HepG2 (cell line): ENCODE measurements around the gene AGBL3. TPM values are rescaled to one million over a fixed set of nuclear protein-coding genes. Genes with fewer than 3 reads are reported as not detected.

ENCODE experiments used
- ATAC-seq: fragments of 200-7000 bp; cut with Tn5 transposase; 3 replicates; pipeline ENCODE4 v1.9.1; 2020; ENCODE audit warnings: mild to moderate bottlenecking, moderate library complexity
- BruUV-seq: library from RNA; stranded (reverse); fragments of 400-500 nt; replicated peaks from 2 replicates; lab custom pipeline; 2021; lab: Mats Ljungman, UMichigan
- CTCF ChIA-PET: fragments of 300-600 bp; formaldehyde crosslinking; extraction: SDS; loops from one replicate; lab custom pipeline; 2021; ENCODE audit warnings: low total read pairs, inconsistent platforms, low intra/inter-chr PET ratio; lab: Yijun Ruan, JAX
- POLR2A ChIA-PET: fragments of 350-600 bp; sonication (Branson Sonifier 250); formaldehyde crosslinking; loops from one replicate; lab custom pipeline; 2020; ENCODE audit warnings: antibody characterized with exemption, inconsistent platforms; lab: Yijun Ruan, JAX
- DNase-seq: peaks from one replicate; pipeline ENCODE4 v3.0.0-alpha.2; 2015; ENCODE audit warnings: low spot score
- FAIRE-seq: peaks from 3 replicates; lab custom pipeline; 2011; peaks lifted over from hg19 to GRCh38; lab: Jason Lieb, UNC
- H2AFZ ChIP-seq: one replicate; pipeline ENCODE4 v1.6.1; 2011; ENCODE audit warnings: low read length, inconsistent platforms
- H3K27ac ChIP-seq: fragments of 300-600 bp; 3 replicates; pipeline ENCODE4 v1.8.0; 2011; ENCODE audit warnings: mixed run types, mild to moderate bottlenecking, mixed read lengths, low read length, inconsistent platforms; ENCODE audit not compliant: insufficient read depth; ENCODE audit errors: extremely low read length
- H3K27me3 ChIP-seq, 2 experiments: fragments of 200-600 bp in 1 of 2; 2 replicates in 1 of 2; 3 replicates in 1 of 2; pipeline versions ENCODE4 v1.6.0 to v1.8.0; 2011; ENCODE audit warnings: low read length in 2 of 2, mild to moderate bottlenecking in 2 of 2, moderate library complexity in 2 of 2, inconsistent platforms in 1 of 2; ENCODE audit not compliant: insufficient read depth in 2 of 2, control insufficient read depth in 1 of 2
- H3K36me3 ChIP-seq, 2 experiments: fragments of 200-600 bp in 1 of 2; replicated peaks in 1 of 2; 2 replicates in 1 of 2; 3 replicates in 1 of 2; pipeline versions ENCODE4 v1.5.1 to v1.8.0; 2011; ENCODE audit warnings: low read length in 2 of 2, inconsistent platforms in 1 of 2; ENCODE audit not compliant: insufficient read depth in 2 of 2, control insufficient read depth in 1 of 2
- H3K4me1 ChIP-seq: 2 replicates; pipeline ENCODE4 v1.5.1; 2012; ENCODE audit warnings: low read length, inconsistent platforms; ENCODE audit not compliant: insufficient read depth
- H3K4me2 ChIP-seq: 2 replicates; pipeline ENCODE4 v1.6.0; 2011; ENCODE audit warnings: low read depth, low read length, inconsistent platforms
- H3K4me3 ChIP-seq, 3 experiments: fragments of 200-600 bp in 1 of 3; sonication (generic), shearing (Covaris generic) in 1 of 3; replicated peaks in 1 of 3; 2 replicates each; pipeline ENCODE4 v1.5.1; 2011 to 2016; ENCODE audit warnings: low read length in 3 of 3, inconsistent platforms in 2 of 3, low read depth in 2 of 3, mild to moderate bottlenecking in 2 of 3, control low read depth in 1 of 3, mixed read lengths in 1 of 3; ENCODE audit not compliant: insufficient read depth in 1 of 3
- H3K79me2 ChIP-seq: one replicate; pipeline ENCODE4 v1.6.1; 2011; ENCODE audit warnings: low read length, inconsistent platforms; ENCODE audit not compliant: insufficient read depth
- H3K9ac ChIP-seq: 2 replicates; pipeline ENCODE4 v1.6.0; 2011; ENCODE audit warnings: mild to moderate bottlenecking, low read depth, low read length, inconsistent platforms; ENCODE audit not compliant: insufficient read depth
- H3K9me3 ChIP-seq: 2 replicates; pipeline ENCODE4 v1.5.1; 2012; ENCODE audit warnings: mild to moderate bottlenecking, low read length
- H4K20me1 ChIP-seq: 2 replicates; pipeline ENCODE4 v1.6.0; 2011; ENCODE audit warnings: inconsistent platforms, mild to moderate bottlenecking, low read length, moderate library complexity; ENCODE audit not compliant: insufficient read depth
- AHR ChIP-seq: IDR thresholded peaks from 2 replicates; pipeline ENCODE4 v1.6.1; 2018; ENCODE audit warnings: missing genetic modification reagents, missing compliant biosample characterization
- ATF1 ChIP-seq: IDR thresholded peaks from 2 replicates; pipeline ENCODE4 v1.6.1; 2016; ENCODE audit warnings: mild to moderate bottlenecking, control low read depth
- ATF7-NPFF ChIP-seq: sonication (generic); formaldehyde crosslinking; IDR thresholded peaks from 2 replicates; pipeline ENCODE4 v1.8.1; 2023; ENCODE audit warnings: mild to moderate bottlenecking, low read depth, missing genetic modification reagents, moderate library complexity
- DMTF1 ChIP-seq: sonication (generic); formaldehyde crosslinking; IDR thresholded peaks from 2 replicates; pipeline ENCODE4 v1.4.0; 2020; ENCODE audit warnings: mild to moderate bottlenecking, missing genetic modification reagents
- ETS1 ChIP-seq: sonication (generic); formaldehyde crosslinking; IDR thresholded peaks from 2 replicates; pipeline ENCODE4 v1.4.0; 2020; ENCODE audit warnings: missing genetic modification reagents
- GLI4 ChIP-seq: sonication (generic); formaldehyde crosslinking; IDR thresholded peaks from 2 replicates; pipeline ENCODE4 v1.5.1; 2020; ENCODE audit warnings: missing genetic modification reagents, mild to moderate bottlenecking, moderate library complexity, borderline replicate concordance
- HOXA9 ChIP-seq: sonication (generic); formaldehyde crosslinking; IDR thresholded peaks from 2 replicates; pipeline ENCODE4 v1.8.1; 2022; ENCODE audit warnings: missing genetic modification reagents, mild to moderate bottlenecking, moderate library complexity, borderline replicate concordance
- KAT2B ChIP-seq: fragments of 150-350 bp; IDR thresholded peaks from 2 replicates; pipeline ENCODE4 v1.6.1; 2014; ENCODE audit warnings: low read depth, low read length, borderline replicate concordance
- KDM3A ChIP-seq: IDR thresholded peaks from 2 replicates; pipeline ENCODE4 v1.6.1; 2018; ENCODE audit warnings: low read depth, missing compliant biosample characterization
- NFYC ChIP-seq: IDR thresholded peaks from 2 replicates; pipeline ENCODE4 v1.6.1; 2016; ENCODE audit warnings: missing genetic modification reagents, missing compliant biosample characterization
- TMF1 ChIP-seq: sonication (generic); formaldehyde crosslinking; IDR thresholded peaks from 2 replicates; pipeline ENCODE4 v1.8.1; 2022; ENCODE audit warnings: low read depth, missing genetic modification reagents
- WIZ ChIP-seq: sonication (generic); formaldehyde crosslinking; IDR thresholded peaks from 2 replicates; pipeline ENCODE4 v1.5.1; 2020; ENCODE audit warnings: mild to moderate bottlenecking, missing genetic modification reagents
- ZMAT5 ChIP-seq: sonication (generic); formaldehyde crosslinking; IDR thresholded peaks from 2 replicates; pipeline ENCODE4 v1.5.0; 2020; ENCODE audit warnings: mild to moderate bottlenecking, low read depth, missing genetic modification reagents, borderline replicate concordance
- ZNF101 ChIP-seq: sonication (generic); formaldehyde crosslinking; IDR thresholded peaks from 2 replicates; pipeline ENCODE4 v1.4.0; 2020; ENCODE audit warnings: mild to moderate bottlenecking, low read depth, missing genetic modification reagents, borderline replicate concordance
- ZNF768 ChIP-seq: sonication (generic); formaldehyde crosslinking; IDR thresholded peaks from 2 replicates; pipeline ENCODE4 v1.4.0; 2020; ENCODE audit warnings: missing genetic modification reagents
- ZNF784 ChIP-seq: sonication (generic); formaldehyde crosslinking; IDR thresholded peaks from 2 replicates; pipeline ENCODE4 v1.5.1; 2020; ENCODE audit warnings: missing genetic modification reagents, mild to moderate bottlenecking, borderline replicate concordance
- WGBS: methylation state at CpG from one replicate; pipeline ENCODE4 v1.1.6; 2017; ENCODE audit warnings: low lambda C conversion rate; 5-methylcytosine and 5-hydroxymethylcytosine counted together
- in situ Hi-C: cut with HindIII; loops from 2 replicates; pipeline ENCODE4 v1.10.0; 2017; ENCODE audit warnings: low pct_unique_long_range_greater_than_20kb; ENCODE audit not compliant: extremely low pct_ligation_motif_present
- intact Hi-C: fragments of 100-400 bp; cut with micrococcal nuclease; formaldehyde crosslinking; loops from one replicate; pipeline ENCODE4 v1.10.0; 2022; ENCODE audit not compliant: unreplicated experiment
- polyA plus RNA-seq, 8 experiments: library from polyadenylated mRNA; depleted of rRNA in 3 of 8; stranded (reverse) in 7 of 8; unstranded in 1 of 8; fragments of >200 nt; fragmentation: Illumina TruSeq in 4 of 8; extraction: Trizol in 4 of 8; gene quantifications; 2 replicates each; pipeline versions ENCODE4 v1.2.1 to v1.2.3, GENCODE V29; 2011 to 2016; ENCODE audit warnings: low read depth in 4 of 8, missing spikeins in 1 of 8, mixed read lengths in 1 of 8; ENCODE audit not compliant: insufficient read depth in 1 of 8
- total RNA-seq, 5 experiments: library from RNA; depleted of rRNA; stranded (reverse); fragments of >200 nt; fragmentation: Illumina TruSeq; extraction: Trizol; gene quantifications; 2 replicates each; pipeline ENCODE4 v1.2.3, GENCODE V29; 2016; ENCODE audit warnings: low read depth in 1 of 5
- TF ChIP-seq, protein P1 (sequence below): IDR thresholded peaks from 2 replicates; pipeline ENCODE4 v1.6.1; 2016; ENCODE audit warnings: missing compliant biosample characterization, missing genetic modification reagents, borderline replicate concordance
- TF ChIP-seq, protein P2 (sequence below): sonication (generic); formaldehyde crosslinking; IDR thresholded peaks from 2 replicates; pipeline ENCODE4 v1.5.0; 2020; ENCODE audit warnings: missing genetic modification reagents

The AGBL3 gene
- total and polyA plus RNA-seq, 2 of the 13 experiments (the other 11 are each of a cell fraction or from before 2014, with no cell fraction given), result 2.2 to 7.2 TPM

DNA sequence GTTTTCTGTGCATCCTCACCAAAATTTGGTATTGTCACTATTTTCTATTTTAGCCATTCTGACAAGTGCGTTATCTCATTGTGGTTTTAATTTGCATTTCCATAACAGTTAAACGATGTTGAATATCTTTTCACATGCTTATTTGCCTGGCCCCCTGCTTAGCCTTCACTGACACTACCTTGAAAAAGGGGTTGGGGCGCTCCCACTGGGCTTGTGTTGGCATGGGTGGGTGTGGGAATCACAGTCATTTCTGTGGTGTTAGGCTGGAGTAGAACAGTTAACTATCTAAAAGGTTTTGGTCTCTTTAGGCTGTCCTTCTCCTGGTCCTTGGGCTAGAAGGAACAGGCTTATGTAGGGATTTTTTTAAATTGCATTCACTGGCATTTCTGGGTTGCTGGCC, 89.4 kb downstream of the AGBL3 start (continued):
- TF ChIP-seq, protein P1, sequence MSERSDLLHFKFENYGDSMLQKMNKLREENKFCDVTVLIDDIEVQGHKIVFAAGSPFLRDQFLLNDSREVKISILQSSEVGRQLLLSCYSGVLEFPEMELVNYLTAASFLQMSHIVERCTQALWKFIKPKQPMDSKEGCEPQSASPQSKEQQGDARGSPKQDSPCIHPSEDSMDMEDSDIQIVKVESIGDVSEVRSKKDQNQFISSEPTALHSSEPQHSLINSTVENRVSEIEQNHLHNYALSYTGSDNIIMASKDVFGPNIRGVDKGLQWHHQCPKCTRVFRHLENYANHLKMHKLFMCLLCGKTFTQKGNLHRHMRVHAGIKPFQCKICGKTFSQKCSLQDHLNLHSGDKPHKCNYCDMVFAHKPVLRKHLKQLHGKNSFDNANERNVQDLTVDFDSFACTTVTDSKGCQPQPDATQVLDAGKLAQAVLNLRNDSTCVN (CRISPR knock-in tag), result no peak
- TF ChIP-seq ZNF101 (no peak), ZNF784 (CRISPR knock-in tag) (no peak)
- TF ChIP-seq, all 625 proteins: peak for 0

GRCh38 chr7:135076882-135077281, 90.6 kb downstream of the AGBL3 start:
- H3K36me3 ChIP-seq, result no peaks in the 10 kb centered on the region
- POLR2A ChIA-PET, result no interaction called here
- H3K4me2 ChIP-seq, result no peak overlapping the region
- no TSS peak for BruUV-seq
- DNase-seq, result no peak
- no peak overlapping the region for H3K9ac ChIP-seq
- no peak for FAIRE-seq
- H4K20me1 ChIP-seq, result no peaks in the 10 kb centered on the region
- H2AFZ ChIP-seq, result no peak overlapping the region
- no peak overlapping the region for H3K27ac ChIP-seq
- no peaks in the 10 kb centered on the region; the same call in 1 of the 2 replicates for H3K9me3 ChIP-seq
- CTCF ChIA-PET, result no interaction called here
- H3K27me3 ChIP-seq, result no peaks in the 10 kb centered on the region
- H3K4me3 ChIP-seq, result no peak overlapping the region
- no peak for ATAC-seq
- 81% methylated on average over 4 of the region's 4 CpGs for WGBS
- in situ Hi-C loops, result no loop called here
- intact Hi-C loops, result no loop called here
- H3K79me2 ChIP-seq, result no peaks in the 10 kb centered on the region
- H3K4me1 ChIP-seq, result no peaks in the 10 kb centered on the region
- TF ChIP-seq AHR (CRISPR knock-in tag) (no peak), ETS1 (no peak), WIZ (CRISPR knock-in tag) (no peak), DMTF1 (CRISPR knock-in tag) (no peak), ATF7-NPFF (CRISPR knock-in tag) (no peak), HOXA9 (CRISPR knock-in tag) (no peak), GLI4 (no peak), TMF1 (no peak), KAT2B (no peak), ZMAT5 (no peak), NFYC (CRISPR knock-in tag) (no peak), ATF1 (CRISPR knock-in tag) (no peak), KDM3A (no peak), ZNF768 (no peak)
- TF ChIP-seq, protein P2, sequence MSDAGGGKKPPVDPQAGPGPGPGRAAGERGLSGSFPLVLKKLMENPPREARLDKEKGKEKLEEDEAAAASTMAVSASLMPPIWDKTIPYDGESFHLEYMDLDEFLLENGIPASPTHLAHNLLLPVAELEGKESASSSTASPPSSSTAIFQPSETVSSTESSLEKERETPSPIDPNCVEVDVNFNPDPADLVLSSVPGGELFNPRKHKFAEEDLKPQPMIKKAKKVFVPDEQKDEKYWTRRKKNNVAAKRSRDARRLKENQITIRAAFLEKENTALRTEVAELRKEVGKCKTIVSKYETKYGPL (CRISPR knock-in tag), result no peak
